ENCODE data around the gene IQCF6.
"Not testable (repeated sequence)": the region's sequence is repeated elsewhere in the genome, so short reads cannot be mapped to it uniquely, and the experiment has no call there.

The IQCF6 gene

GRCh38 chr3:51779137-51779536, at the start of gene IQCF6:
IQCF6 (minus strand) TSS chr3:51779237; CDS start chr3:51779224, 13 bp downstream.
- no peak for DNase-seq

- no peak for DNase-seq
These were observed 49.3 kb upstream of the IQCF6 start for GRCh38 chr3:51828297-51828696.

- no peak for DNase-seq
These were observed 40.8 kb upstream of the IQCF6 start for GRCh38 chr3:51819709-51820406.

DNA sequence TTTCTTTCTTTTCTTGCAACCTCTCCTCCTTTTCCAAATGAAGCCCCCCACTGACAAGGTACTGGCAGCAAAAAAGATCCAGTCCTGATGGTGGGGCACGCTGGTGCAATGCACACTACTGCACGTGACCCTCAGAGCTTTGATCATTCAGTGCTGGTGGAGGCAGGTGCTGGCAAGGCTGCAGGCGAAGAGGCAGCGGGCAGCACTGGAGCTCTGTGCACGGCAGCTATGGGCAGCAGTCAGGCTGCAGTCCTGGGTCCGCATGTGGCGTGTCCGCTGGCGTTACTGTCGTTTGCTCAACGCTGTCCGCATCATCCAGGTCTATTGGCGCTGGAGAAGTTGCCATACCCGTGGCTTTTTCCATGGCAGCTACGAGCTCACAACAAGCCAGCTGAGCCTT, 40.1 kb upstream of the IQCF6 start:
- no peak for DNase-seq

GRCh38 chr3:51817375-51817774, 38.3 kb upstream of the IQCF6 start:
- no peak for DNase-seq

GRCh38 chr3:51816723-51817122, 37.7 kb upstream of the IQCF6 start:
- no peak for DNase-seq

- no peak for DNase-seq
These were observed 36.6 kb upstream of the IQCF6 start for GRCh38 chr3:51815614-51816013.

DNA sequence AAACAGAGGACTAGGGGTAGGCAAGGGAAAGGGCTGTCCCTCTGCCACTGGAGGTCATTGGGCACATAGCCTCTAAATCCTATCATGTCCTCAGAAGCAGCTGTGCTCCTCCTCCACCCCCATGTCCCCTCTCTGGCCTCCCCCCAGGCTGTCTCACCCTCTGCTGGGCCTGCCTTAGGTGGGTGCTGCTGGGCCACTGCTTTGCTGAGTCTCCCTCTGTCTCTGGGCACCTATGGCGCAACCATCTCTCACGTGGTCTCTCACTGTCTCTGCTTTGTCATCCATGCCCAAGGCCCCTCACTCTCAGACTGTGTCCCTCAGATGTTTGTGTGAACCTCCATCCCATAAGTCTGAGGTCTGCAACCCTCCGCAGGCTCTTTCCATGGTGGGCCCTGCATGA, 35.0 kb upstream of the IQCF6 start:
- no peak for DNase-seq

DNA sequence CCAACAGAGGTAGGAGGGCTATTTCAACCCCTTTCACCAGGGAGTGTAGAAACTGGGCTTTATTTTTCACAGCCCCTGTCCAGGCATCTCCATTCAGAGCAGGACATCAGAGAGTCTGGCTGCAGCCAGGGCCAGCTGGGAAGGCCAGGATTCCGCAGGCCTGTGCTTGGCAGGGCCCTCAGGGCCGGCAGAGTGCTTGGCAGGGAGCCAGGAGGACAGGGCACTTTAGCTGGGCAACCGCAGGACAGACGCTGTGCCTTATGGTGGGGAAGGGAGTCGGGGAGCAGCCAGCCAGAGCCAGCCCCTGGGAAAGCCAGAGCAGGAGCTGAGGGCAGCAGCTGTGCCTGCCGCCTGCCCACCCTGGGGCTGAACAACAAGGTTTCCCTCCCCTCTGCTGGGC, 34.5 kb upstream of the IQCF6 start:
- no peak for DNase-seq

DNA sequence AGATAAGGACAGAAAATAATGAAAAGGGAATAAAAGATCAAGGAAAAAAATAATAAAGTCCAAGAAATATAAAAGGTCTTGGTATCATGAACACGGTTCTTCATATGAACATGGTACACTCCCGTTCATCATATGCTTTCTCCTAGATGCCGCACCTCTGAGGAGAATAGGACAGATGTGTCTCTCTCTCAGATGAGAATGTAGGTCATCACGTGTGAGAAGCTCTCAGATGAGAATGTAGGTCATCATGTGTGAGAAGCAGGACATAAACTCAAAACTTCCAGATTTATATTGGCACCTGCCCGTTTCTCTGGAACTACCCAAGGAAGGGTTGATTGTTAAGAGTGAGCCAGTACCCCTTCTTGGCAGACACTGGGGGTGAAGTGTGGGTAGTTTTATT, 29.9 kb upstream of the IQCF6 start:
- no peak for DNase-seq

DNA sequence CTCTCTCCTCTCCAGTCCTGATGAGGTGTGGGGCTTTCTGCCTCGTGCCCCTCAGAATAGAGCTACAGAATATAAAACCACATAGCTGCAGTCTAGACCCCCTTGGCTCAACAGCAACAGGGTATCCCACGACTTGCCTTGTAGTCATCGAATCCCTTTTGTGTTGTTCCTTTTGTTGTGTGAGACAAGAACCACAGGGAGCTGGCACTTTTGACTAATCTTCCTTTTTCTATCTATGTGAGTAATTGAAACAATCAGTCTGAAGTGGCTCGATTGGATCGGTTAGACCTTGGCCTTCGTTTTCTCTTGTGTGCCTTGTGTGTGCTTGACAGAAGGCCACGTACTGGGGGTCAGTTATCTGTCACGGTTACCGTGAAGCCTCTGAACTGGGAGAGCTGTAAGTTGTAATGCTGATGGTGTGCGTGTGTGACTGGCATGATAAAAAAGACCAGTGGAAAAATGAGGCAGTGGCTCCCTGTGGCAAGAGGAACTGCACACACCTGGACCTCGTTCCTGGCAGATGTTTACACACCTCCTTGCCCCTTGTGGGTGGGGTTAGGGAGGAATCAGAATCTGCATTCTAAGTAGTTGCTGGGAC, 23.2 kb upstream of the IQCF6 start:
- no peak for DNase-seq

- no peak for DNase-seq
These were observed 21.7 kb upstream of the IQCF6 start for GRCh38 chr3:51800750-51801125.

DNA sequence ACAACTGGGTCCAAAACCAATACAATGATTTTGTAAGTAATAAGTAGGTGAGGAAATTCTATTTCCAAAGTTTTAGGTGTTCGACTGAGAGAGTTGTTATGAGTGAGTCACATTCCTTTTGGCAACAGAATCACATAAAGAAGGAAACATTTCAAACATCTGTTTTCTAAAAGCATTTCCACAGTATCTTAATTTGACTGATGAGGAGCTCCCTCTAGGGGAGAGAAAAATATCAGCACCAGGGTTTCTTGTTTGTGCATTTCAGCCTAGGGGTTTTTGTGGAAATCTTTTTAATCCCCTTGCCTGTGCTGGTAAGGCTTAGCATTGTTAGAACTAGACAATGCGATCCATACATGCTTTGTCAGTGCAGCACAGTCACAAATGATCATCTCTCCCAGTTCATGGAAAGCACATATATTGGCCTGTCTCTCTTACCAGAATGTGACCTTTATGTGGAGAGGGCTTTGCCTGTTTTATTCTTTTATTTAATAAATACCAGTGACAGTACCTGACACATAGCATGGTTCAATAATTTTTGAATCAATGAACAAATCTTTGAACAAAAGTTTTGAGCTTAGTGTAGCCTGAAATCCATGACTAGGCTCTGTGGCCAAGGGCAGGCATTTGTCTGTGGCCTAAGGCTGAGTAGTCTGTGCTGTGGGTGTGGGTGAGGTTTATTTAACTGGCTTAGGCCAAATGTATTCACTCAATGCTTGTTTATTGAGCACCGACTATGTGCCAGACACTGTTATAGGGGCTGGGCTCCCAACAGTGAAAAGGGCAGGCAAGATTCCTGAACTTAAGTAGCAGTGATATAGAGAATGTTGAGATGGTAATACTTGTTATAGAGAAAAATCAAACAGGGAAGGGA, 21.1 kb upstream of the IQCF6 start:
- DNase-seq, result peak; percentile 14

DNA sequence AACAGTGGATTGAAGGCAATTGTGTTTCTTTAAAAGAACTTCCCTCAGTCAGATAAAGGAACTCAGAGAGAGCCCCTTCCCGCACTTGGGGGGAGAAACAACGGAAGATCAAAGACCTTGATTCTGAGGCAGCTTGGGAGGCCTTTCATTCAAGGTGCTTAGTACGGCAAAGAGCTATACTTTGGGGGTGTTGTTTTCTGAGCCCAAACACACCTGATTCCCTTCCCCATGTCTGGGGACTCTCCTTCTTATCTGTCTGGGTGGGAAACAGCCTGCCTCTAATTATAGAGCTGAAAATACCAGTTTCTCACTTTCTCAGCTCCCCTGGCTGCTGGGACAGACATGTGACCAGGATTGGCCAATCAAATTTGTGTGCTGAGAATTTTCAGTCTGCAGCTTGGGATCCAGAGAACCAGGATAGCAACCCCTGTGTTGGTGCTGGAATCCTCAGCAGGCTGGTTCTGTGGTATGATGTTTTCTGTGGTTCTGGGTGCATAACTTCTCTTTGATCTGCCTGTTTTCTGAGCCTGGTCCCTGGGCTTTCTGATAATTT, 19.4 kb upstream of the IQCF6 start:
- no peak for DNase-seq

- no peak for DNase-seq
These were observed 17.8 kb upstream of the IQCF6 start for GRCh38 chr3:51796854-51797253.

DNA sequence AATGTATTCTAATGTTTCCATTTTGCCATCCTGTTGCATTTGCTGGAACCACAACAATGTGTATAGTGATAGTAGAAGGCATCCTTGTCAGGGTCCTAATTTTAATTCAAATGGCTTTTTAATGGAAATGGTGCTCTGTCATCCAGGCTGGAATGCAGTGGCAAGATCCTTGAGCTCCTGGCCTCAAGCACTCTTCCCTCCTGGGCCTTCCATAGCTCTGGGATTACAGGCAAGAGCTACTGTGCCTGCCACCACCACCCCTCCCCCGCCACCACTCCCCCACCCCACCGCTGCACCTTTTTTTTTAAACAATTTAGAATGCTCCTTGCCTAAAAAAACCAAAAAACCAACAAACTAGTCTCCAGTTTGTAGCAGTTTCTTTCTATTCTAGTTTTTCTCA, 15.2 kb upstream of the IQCF6 start:
- DNase-seq, result no peak

DNA sequence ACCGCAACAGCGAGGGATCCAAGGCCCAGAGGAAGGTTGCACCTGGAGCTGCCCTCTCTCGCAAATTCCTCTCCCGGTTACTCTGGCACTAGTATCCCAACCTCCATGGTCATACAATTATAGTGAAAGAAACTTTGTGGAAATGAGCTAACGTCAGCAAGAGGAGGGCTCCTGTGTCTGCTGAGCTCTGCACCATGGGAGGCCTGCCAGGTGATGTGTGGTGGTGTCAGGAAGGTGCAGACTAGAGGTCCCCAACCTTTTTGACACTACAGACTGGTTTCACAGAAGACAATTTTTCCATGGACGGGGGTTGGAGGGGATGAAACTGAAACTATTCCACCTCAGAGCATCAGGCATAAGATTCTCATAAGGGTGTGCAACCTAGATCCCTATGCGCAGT, 13.2 kb upstream of the IQCF6 start:
- no peak for DNase-seq

DNA sequence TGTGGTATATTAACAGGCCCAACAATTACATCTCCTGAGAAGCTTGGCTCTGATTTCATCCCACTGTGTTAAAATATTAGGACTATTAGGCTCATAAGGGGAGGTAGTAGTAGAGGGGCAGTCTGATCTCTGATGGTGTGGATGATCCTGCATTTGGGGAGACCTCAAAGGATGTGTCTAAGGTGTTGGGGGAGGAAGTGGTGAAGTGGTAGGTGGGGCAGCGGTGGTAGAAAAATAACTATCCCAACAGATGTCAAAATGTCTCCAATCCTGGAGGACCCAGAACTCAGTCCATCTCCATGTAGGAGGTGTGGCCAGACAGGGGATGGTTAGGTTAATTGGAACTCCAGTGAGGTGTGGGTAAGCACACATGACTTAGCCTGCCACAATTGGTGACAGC, 10.4 kb upstream of the IQCF6 start:
- no peak for DNase-seq

- DNase-seq, result not testable (repeated sequence)
These were observed 8.5 kb upstream of the IQCF6 start for GRCh38 chr3:51787576-51787975.

GRCh38 chr3:51786267-51786666, 7.2 kb upstream of the IQCF6 start:
- DNase-seq, result no peak

DNA sequence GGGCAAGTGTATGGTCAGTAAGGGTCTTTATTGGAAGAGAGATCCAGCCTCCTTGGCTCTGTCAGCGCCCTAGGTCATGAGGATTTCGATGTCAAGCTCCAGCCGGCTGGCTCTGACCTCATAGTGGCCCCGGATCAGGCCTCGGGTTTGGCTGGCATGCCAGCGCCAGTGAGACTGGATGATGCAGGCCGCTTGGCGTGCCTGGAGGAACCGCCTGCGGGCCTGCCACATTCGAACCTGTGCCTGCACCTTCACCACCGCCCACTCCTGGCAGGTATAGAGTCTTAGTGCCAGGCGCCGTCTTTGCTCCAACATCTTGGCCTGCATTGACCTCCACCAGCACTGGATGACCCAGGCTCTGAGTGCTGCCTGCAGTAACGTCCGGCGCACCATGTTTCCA, 483 bp downstream of the IQCF6 start:
- no peak for DNase-seq

DNA sequence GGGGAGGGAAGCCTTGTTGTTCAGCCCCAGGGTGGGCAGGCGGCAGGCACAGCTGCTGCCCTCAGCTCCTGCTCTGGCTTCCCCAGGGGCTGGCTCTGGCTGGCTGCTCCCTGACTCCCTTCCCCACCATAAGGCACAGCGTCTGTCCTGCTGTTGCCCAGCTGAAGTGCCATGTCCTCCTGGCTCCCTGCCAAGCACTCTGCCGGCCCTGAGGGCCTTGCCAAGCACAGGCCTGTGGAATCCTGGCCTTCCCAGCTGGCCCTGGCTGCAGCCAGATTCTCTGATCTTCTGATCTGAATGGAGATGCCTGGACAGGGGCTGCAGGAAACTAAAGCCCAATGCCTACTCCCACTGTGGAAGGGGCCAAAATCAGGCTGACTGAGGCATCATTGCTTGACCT, 1.1 kb downstream of the IQCF6 start:
- no peak for DNase-seq

DNA sequence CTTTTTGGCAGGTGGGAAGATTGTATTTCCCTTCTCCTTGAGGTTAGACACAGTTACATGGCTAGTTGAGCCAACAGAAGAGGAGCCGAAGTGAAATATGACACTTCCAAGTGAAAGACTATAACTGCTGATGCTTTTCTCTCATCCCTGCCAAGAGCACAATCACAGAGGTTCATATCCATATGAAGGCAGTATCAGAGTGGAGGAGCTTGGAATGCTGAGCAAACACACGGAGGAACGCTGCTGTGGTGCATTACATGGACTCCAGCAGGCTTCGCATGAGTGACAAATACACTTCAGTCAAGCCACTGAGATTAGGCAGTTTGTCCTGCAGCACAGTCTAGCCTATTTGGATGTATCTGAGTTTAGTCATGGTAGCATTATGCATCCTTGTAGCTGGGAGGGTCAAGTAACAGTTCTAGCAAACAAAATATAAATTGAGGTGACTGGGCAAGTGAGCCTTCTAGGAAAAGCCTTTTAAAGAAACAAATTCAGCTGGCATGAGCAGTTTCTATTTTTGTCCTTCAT, 5.4 kb downstream of the IQCF6 start:
- no peak for DNase-seq

- DNase-seq, result no peak
These were observed 19.8 kb downstream of the IQCF6 start for GRCh38 chr3:51759203-51759602.
